RWPE2 (cell line): ENCODE results near the gene TEX261.

Experiments used
- ATAC-seq: fragments of 200-7000 bp; cut with Tn5 transposase; 3 replicates; pipeline ENCODE4 v1.9.1; 2021; ENCODE audit warnings: low read depth
- DNase-seq: peaks from one replicate; pipeline ENCODE4 v3.0.0-alpha.2; 2020; ENCODE audit warnings: low spot score
- H3K27ac ChIP-seq: fragments of 450-650 bp; 2 replicates; pipeline ENCODE4 v1.5.1; 2017; ENCODE audit warnings: mild to moderate bottlenecking; ENCODE audit not compliant: poor library complexity, severe bottlenecking
- H3K27me3 ChIP-seq: fragments of 250-450 bp; sonication (Bioruptor Pico); 2 replicates; pipeline ENCODE4 v1.5.1; 2021; ENCODE audit warnings: mild to moderate bottlenecking, moderate library complexity; ENCODE audit not compliant: insufficient read depth, poor library complexity, severe bottlenecking
- H3K36me3 ChIP-seq: fragments of 250-450 bp; sonication (Bioruptor Pico); 2 replicates; pipeline ENCODE4 v1.5.1; 2020; ENCODE audit warnings: low read depth, mild to moderate bottlenecking, moderate library complexity
- H3K4me1 ChIP-seq: fragments of 250-450 bp; sonication (Bioruptor Pico); 2 replicates; pipeline ENCODE4 v1.5.1; 2021; ENCODE audit warnings: mild to moderate bottlenecking, moderate library complexity; ENCODE audit not compliant: insufficient read depth, poor library complexity, severe bottlenecking
- H3K4me3 ChIP-seq: fragments of 250-450 bp; sonication (Bioruptor Pico); 2 replicates; pipeline ENCODE4 v1.5.1; 2021; ENCODE audit warnings: mild to moderate bottlenecking, moderate library complexity; ENCODE audit not compliant: severe bottlenecking
- H3K9me3 ChIP-seq: fragments of 250-450 bp; sonication (Bioruptor Pico); 2 replicates; pipeline ENCODE4 v1.5.1; 2021; ENCODE audit warnings: mild to moderate bottlenecking, moderate library complexity; ENCODE audit not compliant: severe bottlenecking
- CTCF ChIP-seq: fragments of 450-650 bp; IDR thresholded peaks from one replicate; pipeline ENCODE4 v1.5.1; 2017; ENCODE audit warnings: mild to moderate bottlenecking, moderate library complexity; ENCODE audit not compliant: poor library complexity, severe bottlenecking

The TEX261 gene

DNA sequence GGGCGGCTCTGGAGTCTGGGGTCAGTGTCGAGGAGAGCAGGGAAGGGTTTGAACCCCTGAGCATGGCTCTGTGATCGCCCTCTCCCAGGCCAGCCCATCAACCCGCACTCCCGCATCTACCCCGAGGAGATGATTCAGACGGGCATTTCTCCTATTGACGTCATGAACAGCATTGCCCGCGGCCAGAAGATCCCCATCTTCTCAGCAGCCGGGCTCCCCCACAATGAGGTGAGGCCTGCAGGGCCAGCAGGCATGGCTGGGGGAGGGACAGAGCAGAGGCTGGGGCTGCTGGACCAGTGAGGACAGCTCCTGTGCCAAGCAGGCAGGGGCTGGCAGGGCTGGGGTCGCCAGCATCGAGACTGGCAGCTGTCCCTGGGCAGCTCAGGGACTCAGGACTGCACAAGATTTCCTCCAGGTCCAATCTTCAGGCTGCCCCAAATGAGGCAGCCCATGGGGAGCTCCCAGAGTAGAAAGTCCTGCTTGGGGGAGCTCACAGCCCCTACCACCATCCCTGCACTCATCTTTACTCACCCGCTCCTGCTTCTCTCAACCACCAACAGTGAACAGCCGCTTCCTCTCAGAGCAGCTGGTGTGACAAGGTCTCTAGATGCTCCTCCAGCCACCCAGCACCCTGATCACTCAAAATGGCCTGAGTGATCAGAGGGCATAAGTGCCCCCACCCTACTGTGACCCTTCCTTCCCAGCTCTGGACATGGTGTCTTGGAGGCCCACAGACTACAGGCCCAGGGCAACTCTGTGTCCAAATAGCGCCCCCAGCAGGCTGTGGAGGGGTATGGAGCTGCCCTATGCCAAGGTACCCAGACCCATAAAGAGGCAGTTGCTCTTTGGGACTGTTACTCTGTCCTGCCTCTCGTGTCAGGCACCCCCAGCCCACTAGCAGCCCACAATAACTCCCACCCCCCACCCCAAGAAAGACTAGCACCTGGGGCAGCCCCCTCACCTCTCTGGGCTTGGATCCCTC lies 34.5 kb downstream of the TEX261 start:
- no peak overlapping the region for H3K4me3 ChIP-seq
- no peak for TF ChIP-seq CTCF
- no peak overlapping the region for H3K27ac ChIP-seq
- no peaks in the 10 kb centered on the region for H3K4me1 ChIP-seq
- H3K27me3 ChIP-seq: peaks cover 24% of the 10 kb centered on the region
- no peak for ATAC-seq
- DNase-seq: no peak
- H3K9me3 ChIP-seq: no peaks in the 10 kb centered on the region
- H3K36me3 ChIP-seq: no peaks in the 10 kb centered on the region

- Histone ChIP-seq H3K9me3 (no peaks in the 10 kb centered on the region), H3K4me3 (no peak overlapping the region), H3K4me1 (no peaks in the 10 kb centered on the region), H3K27ac (no peak overlapping the region), H3K36me3 (no peaks in the 10 kb centered on the region), H3K27me3 (peaks cover 25% of the 10 kb centered on the region)
- no peak for ATAC-seq
- DNase-seq: no peak
- TF ChIP-seq CTCF: no peak
Measured at GRCh38 chr2:70959271-70959761, 35.4 kb downstream of the TEX261 start.

- H3K36me3 ChIP-seq: no peaks in the 10 kb centered on the region
- H3K4me3 ChIP-seq: no peak overlapping the region
- peaks cover 26% of the 10 kb centered on the region for H3K27me3 ChIP-seq
- no peak for ATAC-seq
- DNase-seq: no peak
- H3K27ac ChIP-seq: no peak overlapping the region
- no peak for TF ChIP-seq CTCF
- no peaks in the 10 kb centered on the region for H3K4me1 ChIP-seq
- no peaks in the 10 kb centered on the region for H3K9me3 ChIP-seq
Measured at GRCh38 chr2:70958759-70959158, 35.9 kb downstream of the TEX261 start.

DNA sequence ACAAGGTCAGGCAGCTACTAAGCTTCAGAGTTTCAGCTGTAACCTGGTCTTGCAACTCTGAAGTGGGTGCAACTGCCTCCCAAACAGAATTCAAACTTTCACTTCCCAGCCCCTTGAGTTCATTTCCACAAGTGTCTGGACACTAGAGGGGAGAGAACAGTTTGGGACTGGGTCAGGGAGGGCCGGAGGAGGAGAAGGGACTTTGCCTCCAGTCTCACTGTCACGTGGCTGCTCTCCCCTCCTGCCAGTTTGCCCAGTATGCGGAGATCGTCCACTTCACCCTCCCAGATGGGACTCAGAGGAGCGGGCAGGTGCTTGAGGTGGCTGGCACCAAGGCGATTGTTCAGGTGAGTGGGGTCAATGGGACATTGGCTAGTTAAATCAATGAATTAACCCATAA lies 36.9 kb downstream of the TEX261 start:
- H3K4me3 ChIP-seq: no peak overlapping the region
- H3K36me3 ChIP-seq: no peaks in the 10 kb centered on the region
- DNase-seq (no peak), ATAC-seq (no peak)
- no peaks in the 10 kb centered on the region for H3K9me3 ChIP-seq
- H3K27ac ChIP-seq: no peak overlapping the region
- H3K27me3 ChIP-seq: peaks cover 35% of the 10 kb centered on the region
- no peak for TF ChIP-seq CTCF
- no peaks in the 10 kb centered on the region for H3K4me1 ChIP-seq

DNA sequence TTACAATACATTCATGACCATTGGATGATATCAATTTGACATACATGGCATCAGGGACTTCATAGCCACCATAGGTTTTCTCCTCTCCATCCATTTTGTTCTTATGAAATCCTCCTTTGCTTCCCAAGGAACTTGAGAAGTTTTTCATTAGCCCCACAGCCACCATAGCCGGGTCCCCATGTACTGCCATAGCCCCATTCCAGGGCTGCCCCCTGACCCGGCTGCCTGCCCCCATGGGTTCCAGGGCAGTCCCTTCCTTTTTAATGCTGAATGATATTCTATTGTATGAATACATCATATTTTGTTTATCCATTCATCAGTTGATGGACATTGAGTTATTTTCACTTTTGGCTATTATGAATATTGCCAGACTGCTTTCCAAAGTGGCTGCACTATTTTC lies 38.5 kb downstream of the TEX261 start:
- Histone ChIP-seq H3K27ac (no peak overlapping the region), H3K4me3 (no peak overlapping the region), H3K9me3 (no peaks in the 10 kb centered on the region), H3K4me1 (no peaks in the 10 kb centered on the region), H3K36me3 (no peaks in the 10 kb centered on the region), H3K27me3 (peaks cover 39% of the 10 kb centered on the region)
- DNase-seq (no peak), ATAC-seq (no peak)
- no peak for TF ChIP-seq CTCF
